Right renal cortex interstitium (tissue), 3 donors: ENCODE data around the gene MPC1. TPM values are rescaled to one million over a fixed set of nuclear protein-coding genes. Genes with fewer than 3 reads are reported as not detected.
"Not testable (repeated sequence)": the region's sequence is repeated elsewhere in the genome, so short reads cannot be mapped to it uniquely, and the experiment has no call there.

Source experiments
- DNase-seq, 3 donors: peaks; one replicate each; pipeline ENCODE4 v3.0.0-alpha.2; 2013; ENCODE audit warnings: low read depth in 3 of 3, low spot score in 2 of 3
- polyA plus RNA-seq, 3 donors: library from polyadenylated mRNA; unstranded; fragments of 120-200 nt; gene quantifications; one replicate each; pipeline ENCODE4 v1.2.1, GENCODE V29; 2013; ENCODE audit not compliant: insufficient read length in 3 of 3

MPC1 gene
- polyA plus RNA-seq, 3 donors, result 73.7 to 84.1 (median 82.6) TPM

GRCh38 chr6:166408936-166409755 is 26.4 kb upstream of the MPC1 start:
- no peak for DNase-seq

GRCh38 chr6:166406197-166406596 is 23.5 kb upstream of the MPC1 start:
- no peak for DNase-seq

- DNase-seq, result no peak
Observed at GRCh38 chr6:166405386-166405785, 22.6 kb upstream of the MPC1 start.

GRCh38 chr6:166402582-166403277 is 20.0 kb upstream of the MPC1 start:
- no peak for DNase-seq

GRCh38 chr6:166400649-166401250 is 18.0 kb upstream of the MPC1 start:
- peak in 1 of 3 donors; percentile 60 for DNase-seq

- DNase-seq, result no peak
Observed at GRCh38 chr6:166400181-166400580, 17.4 kb upstream of the MPC1 start.

- DNase-seq, result no peak
Observed at GRCh38 chr6:166398348-166398747, 15.6 kb upstream of the MPC1 start.

GRCh38 chr6:166397849-166398248 is 15.1 kb upstream of the MPC1 start:
- no peak for DNase-seq

- no peak for DNase-seq
Observed at GRCh38 chr6:166395778-166396177, 13.0 kb upstream of the MPC1 start.

GRCh38 chr6:166395351-166395750 is 12.6 kb upstream of the MPC1 start:
- no peak for DNase-seq

GRCh38 chr6:166394036-166394892 is 11.5 kb upstream of the MPC1 start:
- DNase-seq, result no peak

- no peak for DNase-seq
Observed at GRCh38 chr6:166393535-166393823, 10.7 kb upstream of the MPC1 start.

GRCh38 chr6:166392755-166393534 is 10.2 kb upstream of the MPC1 start:
- not testable (repeated sequence) for DNase-seq

GRCh38 chr6:166389119-166389518 is 6.4 kb upstream of the MPC1 start:
- no peak for DNase-seq

- no peak for DNase-seq
Observed at GRCh38 chr6:166388290-166389004, 5.7 kb upstream of the MPC1 start.

GRCh38 chr6:166387642-166388289 is 5.0 kb upstream of the MPC1 start:
- no peak for DNase-seq

- not testable (repeated sequence) for DNase-seq
Observed at GRCh38 chr6:166387098-166387497, 4.4 kb upstream of the MPC1 start.

GRCh38 chr6:166386111-166386510 is 3.4 kb upstream of the MPC1 start:
- DNase-seq, result no peak

- DNase-seq, result not testable (repeated sequence)
Observed at GRCh38 chr6:166383802-166384363, 1.1 kb upstream of the MPC1 start.
